OCI-LY7 (cell line): Measurements from ENCODE around the gene AMIGO3.
"Not testable (repeated sequence)": the region's sequence is repeated elsewhere in the genome, so short reads cannot be mapped to it uniquely, and the experiment has no call there.

Source experiments
- EZH2phosphoT487 ChIP-seq: fragments of 200-600 bp; sonication (generic); IDR thresholded peaks from 2 replicates; pipeline ENCODE4 v1.6.1; 2018; ENCODE audit warnings: low read depth, borderline replicate concordance, mild to moderate bottlenecking, mixed run types, antibody characterized with exemption, low read length, moderate library complexity, mixed read lengths
- TF ChIP-seq, protein P1 (sequence below): fragments of 200-600 bp; sonication (generic); conservative IDR thresholded peaks from 2 replicates; pipeline ENCODE4 v1.5.1; 2014; ENCODE audit warnings: mild to moderate bottlenecking, antibody characterized with exemption, low read length, moderate library complexity, mixed read lengths

DNA sequence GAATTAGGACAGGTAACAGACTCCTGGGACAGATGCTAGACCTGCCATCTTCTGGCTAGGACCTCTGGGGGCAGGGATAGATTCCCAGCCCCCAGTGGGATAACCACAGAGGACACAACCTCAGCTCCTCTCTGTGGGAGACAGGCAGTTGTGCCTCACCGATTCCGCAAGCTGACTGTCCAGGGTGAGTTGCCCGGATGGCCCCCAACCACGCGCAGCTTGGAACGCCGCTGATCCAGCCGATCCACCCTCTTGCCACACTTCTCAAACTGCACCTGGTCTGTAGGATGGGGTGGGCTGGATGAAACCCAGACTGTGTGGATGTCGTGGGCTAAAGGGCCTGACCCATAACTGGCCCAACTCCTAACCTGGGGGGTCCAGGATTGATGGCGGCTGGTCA is 34.4 kb downstream of the AMIGO3 start:
- TF ChIP-seq, protein P1, sequence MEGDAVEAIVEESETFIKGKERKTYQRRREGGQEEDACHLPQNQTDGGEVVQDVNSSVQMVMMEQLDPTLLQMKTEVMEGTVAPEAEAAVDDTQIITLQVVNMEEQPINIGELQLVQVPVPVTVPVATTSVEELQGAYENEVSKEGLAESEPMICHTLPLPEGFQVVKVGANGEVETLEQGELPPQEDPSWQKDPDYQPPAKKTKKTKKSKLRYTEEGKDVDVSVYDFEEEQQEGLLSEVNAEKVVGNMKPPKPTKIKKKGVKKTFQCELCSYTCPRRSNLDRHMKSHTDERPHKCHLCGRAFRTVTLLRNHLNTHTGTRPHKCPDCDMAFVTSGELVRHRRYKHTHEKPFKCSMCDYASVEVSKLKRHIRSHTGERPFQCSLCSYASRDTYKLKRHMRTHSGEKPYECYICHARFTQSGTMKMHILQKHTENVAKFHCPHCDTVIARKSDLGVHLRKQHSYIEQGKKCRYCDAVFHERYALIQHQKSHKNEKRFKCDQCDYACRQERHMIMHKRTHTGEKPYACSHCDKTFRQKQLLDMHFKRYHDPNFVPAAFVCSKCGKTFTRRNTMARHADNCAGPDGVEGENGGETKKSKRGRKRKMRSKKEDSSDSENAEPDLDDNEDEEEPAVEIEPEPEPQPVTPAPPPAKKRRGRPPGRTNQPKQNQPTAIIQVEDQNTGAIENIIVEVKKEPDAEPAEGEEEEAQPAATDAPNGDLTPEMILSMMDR, result not testable (repeated sequence)
- TF ChIP-seq EZH2phosphoT487, result not testable (repeated sequence)
